ENCODE measurements around the gene NTSR1. TPM values are rescaled to one million over a fixed set of nuclear protein-coding genes. Genes with fewer than 3 reads are reported as not detected.

NTSR1 gene
- total and polyA plus RNA-seq, 8 donors = 0.06 to 15.9 (median 0.28) TPM; not detected in 5

- DNase-seq = peak in 1 of 2 donors; percentile 77
- WGBS, 5 donors = 44 to 79% (median 52%) methylated on average over 7 to 11 of the region's 11 CpGs
- Histone ChIP-seq H3K36me3 (no peaks in the 10 kb centered on the region), H3K4me3 (no peak overlapping the region), H3K9me3 (no peaks in the 10 kb centered on the region), H3K27ac (no peak overlapping the region), H3K4me1 (peaks cover 0 to 7% (median 0%) of the 10 kb centered on the region in 4 donors), H3K27me3 (peaks cover 0 to 7% (median 0%) of the 10 kb centered on the region in 3 donors)
- intact Hi-C loops (cut with DNase I; ENCODE audit: low total_unique reads) = loop anchor here (5.0 to 10.0 kb wide), 2 partner anchors 113 to 291 kb away; no protein-coding TSS in a partner anchor
- TF ChIP-seq POLR2AphosphoS5 (IDR thresholded peaks at IDR 0.05) (no peak), CTCF (IDR thresholded peaks at IDR 0.05) (no peak), EP300 (IDR thresholded peaks at IDR 0.05) (no peak), POLR2A (IDR thresholded peaks at IDR 0.05) (no peak)
Measured at GRCh38 chr20:62785393-62785792, 76.8 kb downstream of the NTSR1 start.

GRCh38 chr20:62786157-62786556 is 77.5 kb downstream of the NTSR1 start:
- DNase-seq = peak in 1 of 2 donors; percentile 50
- H3K27me3 ChIP-seq = peaks cover 0 to 4% (median 0%) of the 10 kb centered on the region in 3 donors
- no peaks in the 10 kb centered on the region for H3K36me3 ChIP-seq
- 76 to 89% (median 80%) methylated on average over 9 to 13 of the region's 13 CpGs for WGBS, 5 donors
- no peak overlapping the region for H3K27ac ChIP-seq
- no peak overlapping the region for H3K4me3 ChIP-seq
- intact Hi-C loops (cut with DNase I; ENCODE audit: low total_unique reads) = loop anchor here (5.0 to 10.0 kb wide), 2 partner anchors 114 to 291 kb away; no protein-coding TSS in a partner anchor
- no peaks in the 10 kb centered on the region for H3K9me3 ChIP-seq
- peaks cover 0 to 8% (median under 1%) of the 10 kb centered on the region in 4 donors for H3K4me1 ChIP-seq
- TF ChIP-seq POLR2AphosphoS5 (IDR thresholded peaks at IDR 0.05) (no peak), POLR2A (IDR thresholded peaks at IDR 0.05) (no peak), EP300 (IDR thresholded peaks at IDR 0.05) (no peak), CTCF (IDR thresholded peaks at IDR 0.05) (no peak)

- Histone ChIP-seq H3K4me1 (peaks cover 0 to 16% (median 2%) of the 10 kb centered on the region in 4 donors), H3K27me3 (peaks cover 0 to 4% (median 0%) of the 10 kb centered on the region in 3 donors), H3K4me3 (no peak overlapping the region), H3K36me3 (no peaks in the 10 kb centered on the region), H3K27ac (no peak overlapping the region), H3K9me3 (no peaks in the 10 kb centered on the region)
- TF ChIP-seq EP300 (IDR thresholded peaks at IDR 0.05) (no peak), CTCF (IDR thresholded peaks at IDR 0.05) (no peak), POLR2AphosphoS5 (IDR thresholded peaks at IDR 0.05) (no peak), POLR2A (IDR thresholded peaks at IDR 0.05) (no peak)
- intact Hi-C loops (cut with DNase I; ENCODE audit: low total_unique reads) = loop anchor here (5.0 to 10.0 kb wide), 2 partner anchors 115 to 293 kb away; no protein-coding TSS in a partner anchor
- 69 to 82% (median 75%) methylated on average over 7 of the region's 7 CpGs for WGBS, 5 donors
- DNase-seq = no peak
Measured at GRCh38 chr20:62787321-62787720, 78.7 kb downstream of the NTSR1 start.

- 67 to 85% (median 73%) methylated on average over 5 of the region's 5 CpGs for WGBS, 5 donors
- no peak overlapping the region for H3K27ac ChIP-seq
Measured at GRCh38 chr20:62787866-62788265, 79.2 kb downstream of the NTSR1 start.

More at GRCh38 chr20:62787866-62788265, 79.2 kb downstream of the NTSR1 start:
- no peak for DNase-seq
- Histone ChIP-seq H3K36me3 (no peaks in the 10 kb centered on the region), H3K9me3 (no peaks in the 10 kb centered on the region), H3K27me3 (peaks cover 0 to 4% (median 0%) of the 10 kb centered on the region in 3 donors), H3K4me3 (no peak overlapping the region), H3K4me1 (peaks cover 0 to 14% (median 2%) of the 10 kb centered on the region in 4 donors)
- intact Hi-C loops (cut with DNase I; ENCODE audit: low total_unique reads) = loop anchor here (5.0 to 10.0 kb wide), 2 partner anchors 116 to 293 kb away; no protein-coding TSS in a partner anchor
- TF ChIP-seq POLR2AphosphoS5 (IDR thresholded peaks at IDR 0.05) (no peak), EP300 (IDR thresholded peaks at IDR 0.05) (no peak), POLR2A (IDR thresholded peaks at IDR 0.05) (no peak), CTCF (IDR thresholded peaks at IDR 0.05) (no peak)
